NT2/D1 (cell line): ENCODE results near the gene ROCK1.

Experiments used
- SUZ12 ChIP-seq: IDR thresholded peaks from 2 replicates; pipeline ENCODE4 v1.6.1; 2011; ENCODE audit not compliant: insufficient read length, insufficient read depth; ENCODE audit errors: extremely low read depth
- YY1 ChIP-seq: IDR thresholded peaks from 2 replicates; pipeline ENCODE4 v1.6.1; 2011; ENCODE audit not compliant: insufficient read length, insufficient read depth

GRCh38 chr18:21084511-21085078 is 27.0 kb downstream of the ROCK1 start:
- TF ChIP-seq YY1 (no peak), SUZ12 (no peak)
